Keratinocyte (primary cell): Measurements from ENCODE around the gene NUDT3. TPM values are rescaled to one million over a fixed set of nuclear protein-coding genes. Genes with fewer than 3 reads are reported as not detected.

Experiments
- DNase-seq: peaks from one replicate; pipeline ENCODE4 v3.0.0-alpha.2; 2011; ENCODE audit warnings: low read depth, missing footprints, low spot score
- FAIRE-seq: peaks from 2 replicates; lab custom pipeline; 2011; peaks lifted over from hg19 to GRCh38; lab: Jason Lieb, UNC
- H2AFZ ChIP-seq: 2 replicates; pipeline ENCODE4 v1.6.0; 2012; ENCODE audit warnings: low read length, control low read depth, inconsistent platforms; ENCODE audit not compliant: control insufficient read depth
- H3K27ac ChIP-seq: 2 replicates; pipeline ENCODE4 v1.5.1; 2011; ENCODE audit warnings: low read length; ENCODE audit not compliant: control insufficient read depth, insufficient read depth
- H3K27me3 ChIP-seq: 3 replicates; pipeline ENCODE4 v1.6.0; 2011; ENCODE audit warnings: low read length; ENCODE audit not compliant: control insufficient read depth, insufficient read depth; ENCODE audit errors: extremely low read depth
- H3K36me3 ChIP-seq, 2 experiments: 2 replicates in 1 of 2; 3 replicates in 1 of 2; pipeline ENCODE4 v1.5.1; 2011; ENCODE audit warnings: low read length in 2 of 2, mild to moderate bottlenecking in 1 of 2; ENCODE audit not compliant: control insufficient read depth in 2 of 2, insufficient read depth in 2 of 2; ENCODE audit errors: extremely low read depth in 1 of 2
- H3K4me1 ChIP-seq: 3 replicates; pipeline ENCODE4 v1.5.1; 2011; ENCODE audit warnings: low read length; ENCODE audit not compliant: control insufficient read depth, insufficient read depth; ENCODE audit errors: extremely low read depth
- H3K4me2 ChIP-seq: 3 replicates; pipeline ENCODE4 v1.6.0; 2011; ENCODE audit warnings: low read depth, low read length; ENCODE audit not compliant: control insufficient read depth, insufficient read depth; ENCODE audit errors: extremely low read depth
- H3K4me3 ChIP-seq, 3 experiments: fragments of 200-600 bp in 1 of 3; sonication (generic) in 1 of 3; 2 replicates in 2 of 3; 3 replicates in 1 of 3; pipeline ENCODE4 v1.5.1; 2011 to 2016; ENCODE audit warnings: low read length in 3 of 3, mild to moderate bottlenecking in 3 of 3, control low read depth in 2 of 3, inconsistent platforms in 1 of 3, low read depth in 1 of 3, mixed read lengths in 1 of 3, mixed run types in 1 of 3, moderate library complexity in 1 of 3; ENCODE audit not compliant: control insufficient read depth in 2 of 3, insufficient read depth in 2 of 3; ENCODE audit errors: extremely low read depth in 1 of 3
- H3K79me2 ChIP-seq: 2 replicates; pipeline ENCODE4 v1.6.0; 2012; ENCODE audit warnings: low read length; ENCODE audit not compliant: control insufficient read depth, insufficient read depth
- H3K9ac ChIP-seq: 3 replicates; pipeline ENCODE4 v1.6.0; 2011; ENCODE audit warnings: low read length; ENCODE audit not compliant: control insufficient read depth, insufficient read depth; ENCODE audit errors: extremely low read depth
- H3K9me1 ChIP-seq: 3 replicates; pipeline ENCODE4 v1.6.0; 2011; ENCODE audit warnings: low read length; ENCODE audit not compliant: control insufficient read depth, insufficient read depth; ENCODE audit errors: extremely low read depth
- H3K9me3 ChIP-seq: 2 replicates; pipeline ENCODE4 v1.5.1; 2012; ENCODE audit warnings: low read depth, low read length; ENCODE audit not compliant: control insufficient read depth
- H4K20me1 ChIP-seq: 3 replicates; pipeline ENCODE4 v1.6.0; 2011; ENCODE audit warnings: low read length; ENCODE audit not compliant: control insufficient read depth, insufficient read depth; ENCODE audit errors: extremely low read depth
- CTCF ChIP-seq, 3 experiments: IDR thresholded peaks in 1 of 3; conservative IDR thresholded peaks in 1 of 3; optimal IDR thresholded peaks in 1 of 3; 2 replicates in 2 of 3; 3 replicates in 1 of 3; pipeline versions ENCODE3 to v1.5.1; 2011; ENCODE audit warnings: low read length in 3 of 3, mild to moderate bottlenecking in 3 of 3, moderate library complexity in 2 of 3, control low read depth in 1 of 3, inconsistent platforms in 1 of 3; ENCODE audit not compliant: insufficient read depth in 2 of 3; ENCODE audit errors: extremely low read depth in 1 of 3
- EZH2 ChIP-seq: IDR thresholded peaks from one replicate; pipeline ENCODE4 v1.6.1; 2012; ENCODE audit warnings: inconsistent platforms, mild to moderate bottlenecking, low read length, moderate library complexity
- dilution Hi-C: fragments of 300-500 bp; cut with MboI; formaldehyde crosslinking; loops from one replicate; pipeline ENCODE4 v1.7.0; 2020; ENCODE audit warnings: low sequenced_read_pairs; ENCODE audit not compliant: extremely low pct_ligation_motif_present
- polyA plus RNA-seq, 5 experiments: library from polyadenylated mRNA; depleted of rRNA in 3 of 5; stranded (reverse) in 3 of 5; stranded (forward) in 1 of 5; unstranded in 1 of 5; fragments of >200 nt; gene quantifications; 1 replicate in 1 of 5; 2 replicates in 3 of 5; 3 replicates in 1 of 5; pipeline versions ENCODE4 v1.2.1 to v1.2.3, GENCODE V29; 2011 to 2012; ENCODE audit warnings: missing spikeins in 2 of 5, low read depth in 1 of 5, low replicate concordance in 1 of 5

The NUDT3 gene
- polyA plus RNA-seq, 1 donor (not counting 4 experiments of a cell fraction or from before 2014, with no cell fraction given): 16.5 TPM

GRCh38 chr6:34232901-34233300 lies 159.6 kb downstream of the NUDT3 start:
- H3K79me2 ChIP-seq: peaks cover 5% of the 10 kb centered on the region
- dilution Hi-C loops: no loop called here
- no peak overlapping the region for H3K9ac ChIP-seq
- H3K9me3 ChIP-seq: no peaks in the 10 kb centered on the region
- H3K9me1 ChIP-seq: no peaks in the 10 kb centered on the region
- peaks cover 22% of the 10 kb centered on the region for H3K4me1 ChIP-seq
- no peaks in the 10 kb centered on the region for H4K20me1 ChIP-seq
- no peaks in the 10 kb centered on the region for H3K27me3 ChIP-seq
- H3K36me3 ChIP-seq: no peaks in the 10 kb centered on the region
- FAIRE-seq: no peak
- no peak for DNase-seq
- no peak overlapping the region for H3K4me2 ChIP-seq
- H3K4me3 ChIP-seq: no peak overlapping the region
- no peak overlapping the region for H3K27ac ChIP-seq
- no peak overlapping the region for H2AFZ ChIP-seq
- TF ChIP-seq CTCF (optimal IDR thresholded peaks at IDR 0.05 in 1 of 3, IDR thresholded peaks at IDR 0.05 in 1 of 3, conservative IDR thresholded peaks at IDR 0.05 in 1 of 3; ENCODE audit: extremely low read depth in 1 of 3, insufficient read depth in 2 of 3, low read length in 3 of 3) (no peak), EZH2 (no peak)

- no peak for DNase-seq
- Histone ChIP-seq H3K4me3 (no peak overlapping the region), H3K9me1 (no peaks in the 10 kb centered on the region), H3K4me1 (peaks cover 34% of the 10 kb centered on the region), H3K27me3 (no peaks in the 10 kb centered on the region), H3K9me3 (no peaks in the 10 kb centered on the region), H3K79me2 (no peaks in the 10 kb centered on the region), H3K36me3 (no peaks in the 10 kb centered on the region), H3K9ac (no peak overlapping the region), H3K27ac (no peak overlapping the region), H4K20me1 (no peaks in the 10 kb centered on the region), H3K4me2 (no peak overlapping the region), H2AFZ (no peak overlapping the region)
- no peak for FAIRE-seq
- dilution Hi-C loops: no loop called here
- TF ChIP-seq EZH2 (no peak), CTCF (optimal IDR thresholded peaks at IDR 0.05 in 1 of 3, IDR thresholded peaks at IDR 0.05 in 1 of 3, conservative IDR thresholded peaks at IDR 0.05 in 1 of 3; ENCODE audit: extremely low read depth in 1 of 3, insufficient read depth in 2 of 3, low read length in 3 of 3) (no peak)
These were observed 160.7 kb downstream of the NUDT3 start for GRCh38 chr6:34231566-34232336.
